Parathyroid adenoma (tissue), 2 donors: ENCODE results near the gene NME4.

Experiments used
- H2AFZ ChIP-seq: fragments of 300-600 bp; sonication (generic); one replicate; pipeline ENCODE4 v1.7.0; 2017; ENCODE audit warnings: antibody characterized with exemption, mild to moderate bottlenecking
- H3K27ac ChIP-seq: fragments of 300-600 bp; sonication (generic); one replicate; pipeline ENCODE4 v1.7.0; 2017
- H3K27me3 ChIP-seq: fragments of 300-600 bp; sonication (generic); one replicate; pipeline ENCODE4 v1.7.0; 2017; ENCODE audit warnings: low read length; ENCODE audit not compliant: control insufficient read depth, insufficient read depth
- H3K36me3 ChIP-seq: fragments of 300-600 bp; sonication (generic); one replicate; pipeline ENCODE4 v1.7.0; 2017; ENCODE audit warnings: low read length; ENCODE audit not compliant: control insufficient read depth, insufficient read depth
- H3K4me1 ChIP-seq: fragments of 300-600 bp; sonication (generic); one replicate; pipeline ENCODE4 v1.7.0; 2017; ENCODE audit warnings: control low read depth
- H3K4me2 ChIP-seq: fragments of 300-600 bp; sonication (generic); one replicate; pipeline ENCODE4 v1.7.0; 2017; ENCODE audit warnings: low read length
- H3K4me3 ChIP-seq: fragments of 300-600 bp; sonication (generic); one replicate; pipeline ENCODE4 v1.7.0; 2017; ENCODE audit warnings: low read depth, low read length
- H3K79me2 ChIP-seq: fragments of 300-600 bp; sonication (generic); one replicate; pipeline ENCODE4 v1.7.0; 2017; ENCODE audit warnings: control low read depth
- H3K9ac ChIP-seq: fragments of 300-600 bp; sonication (generic); one replicate; pipeline ENCODE4 v1.7.0; 2017; ENCODE audit warnings: mild to moderate bottlenecking
- H3K9me3 ChIP-seq: fragments of 300-600 bp; sonication (generic); one replicate; pipeline ENCODE4 v1.7.0; 2017; ENCODE audit warnings: low read length; ENCODE audit not compliant: control insufficient read depth
- CTCF ChIP-seq: fragments of 300-600 bp; sonication (generic); IDR thresholded peaks from one replicate; pipeline ENCODE4 v1.7.0; 2017; ENCODE audit warnings: antibody characterized with exemption, mild to moderate bottlenecking
- donor health status: primary hyperparathyroidism.

Gene NME4

GRCh38 chr16:404971-405486 is 8.0 kb downstream of the NME4 start:
- no peak for TF ChIP-seq CTCF
- Histone ChIP-seq H3K9me3 (no peaks in the 10 kb centered on the region), H3K4me2 (no peak overlapping the region), H3K79me2 (no peaks in the 10 kb centered on the region), H3K36me3 (no peaks in the 10 kb centered on the region), H3K9ac (no peak overlapping the region), H3K4me3 (no peak overlapping the region), H3K4me1 (no peaks in the 10 kb centered on the region), H3K27ac (no peak overlapping the region), H3K27me3 (no peaks in the 10 kb centered on the region), H2AFZ (no peak overlapping the region)

GRCh38 chr16:405548-406506 is 8.8 kb downstream of the NME4 start:
- Histone ChIP-seq H3K36me3 (no peaks in the 10 kb centered on the region), H3K9ac (no peak overlapping the region), H3K79me2 (no peaks in the 10 kb centered on the region), H3K4me2 (no peak overlapping the region), H3K4me3 (no peak overlapping the region), H3K9me3 (no peaks in the 10 kb centered on the region), H3K4me1 (no peaks in the 10 kb centered on the region), H2AFZ (no peak overlapping the region), H3K27ac (no peak overlapping the region), H3K27me3 (no peaks in the 10 kb centered on the region)
- no peak for TF ChIP-seq CTCF

DNA sequence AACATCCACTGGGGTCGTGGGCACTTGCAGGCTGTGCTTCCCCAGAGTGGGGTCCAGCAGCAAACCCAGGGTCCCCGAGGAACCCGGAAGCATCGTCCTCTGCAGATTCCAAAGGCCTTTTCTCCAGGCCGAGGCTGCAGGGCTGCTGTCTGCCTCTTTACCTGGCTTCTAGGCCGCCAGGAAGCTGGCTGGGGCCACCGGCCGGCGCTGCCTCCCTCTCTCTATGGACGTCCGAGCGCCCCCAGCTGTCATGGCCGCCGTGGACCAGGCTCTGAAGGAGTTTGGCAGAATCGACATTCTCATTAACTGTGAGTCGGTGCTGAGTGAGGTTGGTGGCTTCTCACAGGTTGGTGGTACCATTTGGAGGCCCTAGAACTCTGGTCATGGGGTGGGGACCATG is 10.3 kb downstream of the NME4 start:
- Histone ChIP-seq H3K27me3 (no peaks in the 10 kb centered on the region), H3K9ac (no peak overlapping the region), H3K79me2 (no peaks in the 10 kb centered on the region), H3K9me3 (no peaks in the 10 kb centered on the region), H3K36me3 (no peaks in the 10 kb centered on the region), H3K4me3 (no peak overlapping the region), H3K4me2 (no peak overlapping the region), H3K4me1 (no peaks in the 10 kb centered on the region), H3K27ac (no peak overlapping the region), H2AFZ (no peak overlapping the region)
- no peak for TF ChIP-seq CTCF

DNA sequence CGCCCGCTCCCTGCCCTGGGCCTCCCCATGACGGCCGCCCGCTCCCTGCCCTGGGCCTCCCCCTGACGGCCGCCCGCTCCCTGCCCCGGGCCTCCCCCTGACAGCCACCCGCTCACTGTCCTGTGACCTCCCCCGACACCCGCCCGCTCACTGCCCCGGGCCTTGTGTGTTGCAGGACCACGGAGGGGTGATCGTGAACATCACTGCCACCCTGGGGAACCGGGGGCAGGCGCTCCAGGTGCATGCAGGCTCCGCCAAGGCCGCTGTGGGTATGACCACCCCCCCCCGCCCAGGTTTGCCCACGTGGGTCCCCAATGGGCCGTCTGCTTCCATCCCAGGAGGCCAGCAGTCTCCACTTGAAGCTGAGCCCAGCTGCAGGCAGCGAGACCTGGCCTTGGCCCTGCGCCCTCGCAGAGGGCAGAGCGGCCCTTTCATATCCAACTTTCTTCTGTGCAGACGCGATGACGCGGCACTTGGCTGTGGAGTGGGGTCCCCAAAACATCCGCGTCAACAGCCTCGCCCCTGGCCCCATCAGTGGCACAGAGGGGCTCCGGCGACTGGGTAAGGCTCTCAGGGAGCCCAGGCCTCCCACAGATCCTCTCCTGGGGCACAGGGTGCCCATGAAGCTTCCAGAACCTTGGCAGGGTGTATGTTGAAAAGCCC is 13.6 kb downstream of the NME4 start:
- Histone ChIP-seq H3K27ac (no peak overlapping the region), H3K4me1 (peaks cover 2% of the 10 kb centered on the region), H3K36me3 (no peaks in the 10 kb centered on the region), H3K9ac (no peak overlapping the region), H3K79me2 (no peaks in the 10 kb centered on the region), H3K4me3 (no peak overlapping the region), H2AFZ (no peak overlapping the region), H3K27me3 (no peaks in the 10 kb centered on the region), H3K4me2 (no peak overlapping the region), H3K9me3 (no peaks in the 10 kb centered on the region)
- TF ChIP-seq CTCF = no peak
